HepG2 (cell line): Measurements from ENCODE around the gene CAPN13. TPM values are rescaled to one million over a fixed set of nuclear protein-coding genes. Genes with fewer than 3 reads are reported as not detected.

ENCODE experiments used
- ATF1 ChIP-seq: IDR thresholded peaks from 2 replicates; pipeline ENCODE4 v1.6.1; 2016; ENCODE audit warnings: mild to moderate bottlenecking, control low read depth
- KDM2A ChIP-seq: sonication (generic); formaldehyde crosslinking; IDR thresholded peaks from 2 replicates; pipeline ENCODE4 v1.4.0; 2020; ENCODE audit warnings: low read depth, missing genetic modification reagents, borderline replicate concordance
- SNAPC5 ChIP-seq: sonication (generic); formaldehyde crosslinking; IDR thresholded peaks from 2 replicates; pipeline ENCODE4 v1.8.1; 2023; ENCODE audit warnings: mild to moderate bottlenecking, missing genetic modification reagents, borderline replicate concordance
- TEAD2 ChIP-seq: sonication (generic); formaldehyde crosslinking; IDR thresholded peaks from 2 replicates; pipeline ENCODE4 v1.9.0; 2021; ENCODE audit warnings: missing genetic modification reagents
- TRIM22 ChIP-seq: fragments of 450-650 bp; IDR thresholded peaks from 2 replicates; pipeline ENCODE4 v1.6.1; 2017
- ZNF281 ChIP-seq: sonication (generic); formaldehyde crosslinking; IDR thresholded peaks from 2 replicates; pipeline ENCODE4 v1.4.0; 2020; ENCODE audit warnings: missing genetic modification reagents, borderline replicate concordance
- ZNF816 ChIP-seq: sonication (generic); formaldehyde crosslinking; IDR thresholded peaks from 2 replicates; pipeline ENCODE4 v1.8.0; 2022; ENCODE audit warnings: missing genetic modification reagents, mild to moderate bottlenecking, borderline replicate concordance
- polyA plus RNA-seq, 8 experiments: library from polyadenylated mRNA; depleted of rRNA in 3 of 8; stranded (reverse) in 7 of 8; unstranded in 1 of 8; fragments of >200 nt; fragmentation: Illumina TruSeq in 4 of 8; extraction: Trizol in 4 of 8; gene quantifications; 2 replicates each; pipeline versions ENCODE4 v1.2.1 to v1.2.3, GENCODE V29; 2011 to 2016; ENCODE audit warnings: low read depth in 4 of 8, missing spikeins in 1 of 8, mixed read lengths in 1 of 8; ENCODE audit not compliant: insufficient read depth in 1 of 8
- total RNA-seq, 5 experiments: library from RNA; depleted of rRNA; stranded (reverse); fragments of >200 nt; fragmentation: Illumina TruSeq; extraction: Trizol; gene quantifications; 2 replicates each; pipeline ENCODE4 v1.2.3, GENCODE V29; 2016; ENCODE audit warnings: low read depth in 1 of 5

Gene CAPN13
- total and polyA plus RNA-seq, 2 of the 13 experiments (the other 11 are each of a cell fraction or from before 2014, with no cell fraction given), result not detected

- TF ChIP-seq SNAPC5 (CRISPR knock-in tag), result no peak
- no peak for TF ChIP-seq ZNF816 (CRISPR knock-in tag)
- no peak for TF ChIP-seq ZNF281 (CRISPR knock-in tag)
- no peak for TF ChIP-seq KDM2A (CRISPR knock-in tag)
- TF ChIP-seq ATF1 (CRISPR knock-in tag), result no peak
- no peak for TF ChIP-seq TEAD2 (CRISPR knock-in tag)
- TF ChIP-seq TRIM22, result no peak
Measured at GRCh38 chr2:30736461-30737325, 70.6 kb downstream of the CAPN13 start (continued).
